GM18505 (cell line): ENCODE results near the gene AFDN.

Experiments used
- ATAC-seq: cut with Tn5 transposase; IDR thresholded peaks from one replicate; pipeline ENCODE4 v1.9.1; 2021; ENCODE audit not compliant: unreplicated experiment
- POLR2A ChIP-seq: IDR thresholded peaks from 4 replicates; pipeline ENCODE4 v1.6.1; 2011; ENCODE audit warnings: borderline replicate concordance; ENCODE audit not compliant: insufficient read depth, insufficient read length; ENCODE audit errors: extremely low read depth

The AFDN gene

DNA sequence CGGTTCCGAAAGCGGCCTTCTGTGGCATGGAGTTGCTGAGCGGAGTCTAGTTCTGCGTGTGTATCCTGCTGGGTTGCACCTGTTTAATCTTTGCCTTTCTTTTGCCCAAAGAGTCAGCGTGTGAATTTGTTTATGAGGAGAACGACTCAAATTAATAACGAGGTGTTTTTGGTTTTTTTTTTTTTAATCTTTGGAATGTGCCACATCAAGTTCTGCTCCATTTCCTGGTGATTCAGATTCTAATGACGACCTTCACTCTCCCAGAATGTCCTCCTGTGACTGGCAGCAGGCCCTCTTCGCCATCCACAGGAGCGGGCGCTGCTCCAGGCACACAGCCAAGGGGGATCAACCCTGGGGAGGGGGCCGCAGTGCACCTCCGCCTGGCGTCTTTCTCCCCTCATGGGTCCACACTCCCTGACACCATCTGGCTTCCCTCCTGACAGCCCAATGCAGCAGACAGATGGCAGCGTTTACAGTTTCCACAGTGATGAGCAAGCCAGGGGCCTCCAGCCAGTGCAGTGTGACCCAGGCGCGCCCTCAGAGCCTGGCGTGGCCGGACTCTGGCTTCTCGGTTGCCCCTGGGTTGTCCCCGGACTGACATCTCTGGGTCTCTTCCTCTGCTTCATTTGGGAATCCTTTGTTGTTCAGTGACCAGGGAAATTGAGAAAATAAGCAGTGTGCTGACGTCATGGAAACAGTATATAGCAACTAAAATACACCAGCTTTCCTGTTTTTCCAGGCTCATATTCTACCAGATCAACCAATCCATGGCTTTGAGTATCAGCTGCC lies 27.5 kb upstream of the AFDN start:
- ATAC-seq = no peak
- no peak for TF ChIP-seq POLR2A

GRCh38 chr6:167800549-167800948 lies 26.2 kb upstream of the AFDN start:
- no peak for TF ChIP-seq POLR2A
- no peak for ATAC-seq

DNA sequence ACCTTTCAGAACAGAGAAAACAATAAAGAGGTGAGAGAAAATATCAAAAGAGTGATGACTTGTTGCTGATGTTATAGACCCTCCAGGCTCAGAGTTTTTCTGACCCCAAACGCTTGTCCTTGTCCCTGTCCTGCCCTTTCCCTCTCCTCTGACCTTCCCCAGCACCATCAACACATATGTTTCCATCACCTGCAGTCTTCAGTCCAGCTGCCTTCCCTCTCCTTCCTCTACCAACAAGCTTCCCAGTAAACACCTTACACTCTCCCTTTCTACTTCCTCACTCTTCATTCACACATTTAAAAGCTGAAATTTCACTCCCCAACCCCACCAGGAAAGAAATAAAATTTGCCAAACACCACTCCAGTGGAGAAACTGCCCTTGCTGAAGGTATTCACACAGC lies 25.4 kb upstream of the AFDN start:
- ATAC-seq = no peak
- TF ChIP-seq POLR2A = no peak

- no peak for TF ChIP-seq POLR2A
- no peak for ATAC-seq
These were observed 24.4 kb upstream of the AFDN start for GRCh38 chr6:167802339-167802738.

DNA sequence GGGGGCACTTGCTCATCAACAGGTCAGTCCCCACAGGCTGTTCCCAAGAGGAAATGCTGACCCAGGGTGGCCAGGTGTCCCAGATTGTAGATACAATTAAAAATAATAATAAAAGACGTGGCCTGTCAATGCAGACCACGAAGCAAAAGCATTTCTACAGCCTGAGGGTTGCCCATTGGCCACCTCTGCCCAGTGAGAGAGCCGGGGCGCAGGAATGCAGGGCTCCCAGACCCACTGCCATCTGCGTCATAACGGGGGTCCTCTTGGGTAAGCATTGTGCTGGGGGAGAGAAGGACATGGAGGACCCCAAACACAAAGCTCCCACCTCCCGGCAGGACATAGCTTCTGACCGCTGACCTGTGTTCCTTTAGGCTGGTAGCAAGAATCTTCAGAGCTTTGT lies 22.9 kb upstream of the AFDN start:
- ATAC-seq = no peak
- TF ChIP-seq POLR2A = no peak

DNA sequence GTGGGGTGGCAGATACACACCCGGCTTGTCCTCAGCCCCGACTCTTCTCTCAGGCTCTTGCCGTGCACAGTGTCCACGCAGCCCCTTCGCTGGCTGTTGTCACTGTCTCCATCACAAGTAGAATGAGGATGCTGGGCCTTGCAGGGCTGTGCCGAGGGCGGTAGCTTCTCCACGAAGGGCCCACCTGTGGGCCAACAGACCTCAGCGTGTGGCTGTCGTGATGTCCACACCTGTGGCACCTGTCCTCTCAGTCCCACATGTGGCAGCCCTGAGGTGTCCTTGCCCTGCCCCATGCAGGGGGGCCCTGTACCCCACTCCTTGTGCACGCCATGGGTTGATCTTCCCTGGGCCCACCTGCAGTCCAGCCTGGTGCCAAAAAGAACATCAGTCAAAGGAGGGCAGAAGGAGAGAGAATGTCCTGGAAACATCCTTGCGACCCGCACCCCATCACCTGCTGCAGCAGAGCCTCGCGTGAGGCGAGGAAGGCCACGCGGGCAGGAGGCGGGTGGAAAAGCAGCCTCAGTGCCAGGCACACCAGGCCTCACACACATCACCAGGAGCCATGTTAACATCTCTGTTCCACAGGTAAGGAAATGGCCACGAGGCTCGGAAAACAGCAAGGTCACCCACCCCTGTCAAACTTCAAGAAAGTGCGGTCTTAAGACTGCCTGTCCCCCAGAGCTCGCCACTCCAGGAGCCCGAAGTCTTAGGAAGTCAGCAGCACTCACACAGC lies 22.3 kb upstream of the AFDN start:
- TF ChIP-seq POLR2A = no peak

DNA sequence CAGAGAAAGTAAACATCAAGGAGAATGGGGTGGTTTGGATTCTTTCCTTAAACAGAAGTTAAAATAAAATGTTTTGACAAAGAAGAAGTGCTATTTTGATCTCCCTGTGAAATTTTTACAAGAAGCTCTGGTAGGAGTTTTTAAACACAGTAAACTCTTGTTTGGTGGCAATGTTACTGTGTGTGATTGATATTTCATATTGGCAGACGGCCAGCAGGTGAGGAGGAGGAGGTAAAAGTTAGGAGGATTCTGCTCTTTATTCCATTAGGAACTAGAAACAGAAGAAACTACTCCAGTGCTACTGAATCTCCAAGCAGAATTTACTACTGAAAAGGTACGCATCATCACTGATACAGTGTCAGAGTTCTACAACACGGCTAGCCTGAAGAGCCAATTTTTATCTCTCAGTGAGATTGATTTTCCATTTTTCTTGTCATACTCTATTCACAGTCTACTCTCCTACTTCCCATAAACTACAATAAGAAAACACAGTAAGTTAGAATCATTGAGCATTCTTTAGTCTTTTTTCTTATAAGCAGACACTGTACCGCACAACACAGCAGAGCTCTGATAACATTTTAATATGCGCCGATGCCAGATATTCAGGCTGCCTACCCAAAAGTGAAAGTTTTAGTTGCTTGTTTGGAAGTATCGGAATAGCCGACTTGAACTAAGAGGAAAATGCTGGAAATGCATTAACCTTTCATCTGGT lies 21.2 kb upstream of the AFDN start:
- ATAC-seq = no peak
- no peak for TF ChIP-seq POLR2A

More for the DNA sequence above, 22.3 kb upstream of the AFDN start:
- no peak for ATAC-seq

GRCh38 chr6:167806061-167806700 lies 20.5 kb upstream of the AFDN start:
- ATAC-seq = no peak
- no peak for TF ChIP-seq POLR2A

- TF ChIP-seq POLR2A = no peak
- ATAC-seq = no peak
These were observed 19.5 kb upstream of the AFDN start for GRCh38 chr6:167807200-167807599.

GRCh38 chr6:167807756-167808155 lies 19.0 kb upstream of the AFDN start:
- no peak for ATAC-seq
- no peak for TF ChIP-seq POLR2A

DNA sequence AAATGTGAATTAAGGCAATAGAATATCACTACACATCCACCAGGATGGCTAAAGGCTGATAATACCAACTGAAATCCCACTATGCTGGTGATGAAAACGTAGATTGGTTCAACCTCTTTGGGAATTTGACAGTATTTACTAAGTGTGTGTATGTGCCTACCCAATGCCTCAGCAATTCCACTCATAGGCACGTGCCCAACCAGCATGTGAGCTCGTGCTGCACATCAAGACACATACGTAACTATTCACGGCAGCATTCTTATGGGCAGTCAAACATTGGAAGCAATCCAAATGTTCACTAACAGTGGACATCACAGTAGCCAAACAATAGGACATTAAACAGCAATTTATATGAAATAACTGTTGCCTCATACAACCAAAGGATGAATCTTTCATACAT lies 15.7 kb upstream of the AFDN start:
- ATAC-seq = no peak
- TF ChIP-seq POLR2A = no peak

- no peak for ATAC-seq
- no peak for TF ChIP-seq POLR2A
These were observed 15.1 kb upstream of the AFDN start for GRCh38 chr6:167811442-167812087.

DNA sequence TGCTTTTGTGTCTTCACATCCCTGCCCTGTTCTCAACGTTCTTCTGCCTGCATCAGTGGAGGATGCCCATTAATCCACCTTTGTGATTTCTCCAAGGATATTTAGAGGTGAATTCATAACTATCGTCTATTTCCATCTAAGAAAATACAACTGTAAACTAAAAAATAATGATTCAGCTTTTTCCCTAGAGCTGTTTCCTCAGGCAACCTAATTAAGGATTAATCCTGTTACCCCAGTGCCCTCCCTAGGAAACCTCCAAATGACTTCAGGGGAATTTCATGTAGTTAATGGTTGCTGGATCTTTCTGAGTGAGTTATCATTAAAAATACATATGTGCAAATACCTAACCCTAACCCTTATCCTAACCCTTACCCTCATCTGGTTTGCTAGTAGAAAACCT lies 14.6 kb upstream of the AFDN start:
- TF ChIP-seq POLR2A = no peak
- ATAC-seq = no peak
